HPDE6-E6E7 (cell line): ENCODE data around the gene MAX.
"Not testable (repeated sequence)": the region's sequence is repeated elsewhere in the genome, so short reads cannot be mapped to it uniquely, and the experiment has no call there.

ENCODE experiments used
- DNase-seq: peaks from one replicate; pipeline ENCODE4 v3.0.0; 2011; ENCODE audit warnings: missing footprints; ENCODE audit errors: extremely low spot score

Gene MAX

DNA sequence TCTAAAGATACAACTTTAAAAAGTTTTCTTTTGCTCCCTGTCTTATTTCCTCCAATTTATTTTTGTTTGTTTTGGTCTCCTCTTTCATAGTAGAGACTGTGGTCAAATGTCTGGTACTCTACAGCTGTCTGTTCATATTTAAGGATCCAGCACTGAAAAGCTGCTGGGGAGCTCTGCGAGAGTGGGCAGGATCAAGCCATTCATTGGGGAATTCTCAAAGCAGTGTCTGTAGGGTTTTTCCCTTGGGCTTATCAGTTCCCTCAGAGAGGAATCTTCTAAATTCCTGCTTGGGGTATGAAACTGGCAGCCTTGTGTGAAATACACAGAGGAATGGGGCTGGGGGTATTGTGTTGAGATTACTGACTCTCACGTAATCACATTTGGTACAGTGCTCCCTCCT is 63.4 kb downstream of the MAX start:
- DNase-seq = no peak

DNA sequence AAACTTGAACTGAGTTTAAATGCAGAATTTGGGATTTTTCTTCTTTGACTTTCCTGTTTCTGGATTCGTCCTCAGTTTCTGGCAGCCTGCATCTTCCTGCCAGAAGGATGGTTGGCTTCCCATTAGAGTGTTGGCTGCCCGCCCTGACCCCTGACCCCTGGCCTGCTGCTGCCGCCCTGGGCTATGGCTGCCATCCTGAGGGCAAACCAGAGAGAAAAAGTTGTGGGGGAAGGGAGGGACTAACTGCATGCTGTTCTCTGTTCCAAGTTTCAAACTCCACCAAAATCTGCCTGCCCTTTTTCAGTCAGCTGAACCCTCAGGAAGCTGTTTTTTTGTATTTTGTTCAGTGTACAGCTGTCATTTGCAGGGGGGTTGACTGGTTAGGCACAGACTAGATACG is 67.3 kb downstream of the MAX start:
- DNase-seq = no peak

DNA sequence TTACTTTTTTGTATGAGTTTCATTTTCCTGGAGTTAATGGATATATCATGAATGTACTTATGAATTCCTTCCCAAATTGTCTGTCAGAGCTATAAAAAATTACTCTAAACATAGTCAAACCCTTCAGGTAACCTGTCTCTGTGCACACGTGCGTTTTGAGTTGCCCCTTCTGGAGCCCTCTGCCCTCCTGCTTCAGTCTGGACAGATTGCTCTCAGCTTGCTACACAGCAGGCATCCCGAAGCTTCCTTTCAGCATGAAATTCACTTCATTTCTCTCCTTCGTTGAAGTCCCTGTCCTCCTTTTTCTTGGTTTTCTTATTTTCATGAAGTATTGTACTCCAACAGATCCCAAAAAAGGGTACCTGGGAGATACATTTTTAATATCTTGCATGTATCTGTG is 68.3 kb downstream of the MAX start:
- no peak for DNase-seq

DNA sequence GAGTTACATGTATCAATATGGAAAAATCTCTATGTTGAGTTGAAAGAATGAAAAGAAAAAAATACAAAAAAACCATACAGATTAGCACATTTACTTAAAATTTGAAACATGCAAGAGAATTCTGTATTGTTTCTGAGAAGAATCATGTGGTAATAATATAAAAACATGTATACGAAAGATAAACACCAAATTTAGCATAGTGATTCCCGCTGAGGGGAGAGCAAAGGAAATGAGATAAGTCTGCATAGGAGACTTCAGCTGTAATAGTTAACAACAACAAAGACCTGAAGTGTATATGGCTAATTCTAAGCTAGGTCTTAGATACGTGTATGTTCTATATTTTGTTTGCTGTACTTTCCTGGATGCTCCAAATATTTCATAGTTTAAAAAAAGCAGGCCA is 69.1 kb downstream of the MAX start:
- no peak for DNase-seq

DNA sequence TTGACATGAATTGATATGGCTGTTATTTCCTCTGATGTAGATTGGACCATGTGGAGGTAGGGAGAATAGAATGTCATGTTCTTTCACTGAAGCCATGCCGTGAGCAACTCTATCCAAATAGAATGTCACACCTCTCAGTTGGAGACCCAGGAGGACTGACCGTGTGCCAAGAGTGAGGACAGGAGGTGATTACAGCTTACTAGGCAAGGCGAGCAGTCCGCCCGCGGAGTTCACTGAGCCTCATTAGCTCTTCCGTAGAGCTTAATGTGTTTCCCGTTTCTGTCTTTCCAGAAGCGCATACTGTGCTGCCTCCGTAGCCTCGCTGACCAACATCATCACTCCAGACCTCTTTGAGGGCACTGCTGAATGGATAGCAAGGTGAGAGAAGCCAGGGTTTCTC is 70.0 kb downstream of the MAX start:
- no peak for DNase-seq

DNA sequence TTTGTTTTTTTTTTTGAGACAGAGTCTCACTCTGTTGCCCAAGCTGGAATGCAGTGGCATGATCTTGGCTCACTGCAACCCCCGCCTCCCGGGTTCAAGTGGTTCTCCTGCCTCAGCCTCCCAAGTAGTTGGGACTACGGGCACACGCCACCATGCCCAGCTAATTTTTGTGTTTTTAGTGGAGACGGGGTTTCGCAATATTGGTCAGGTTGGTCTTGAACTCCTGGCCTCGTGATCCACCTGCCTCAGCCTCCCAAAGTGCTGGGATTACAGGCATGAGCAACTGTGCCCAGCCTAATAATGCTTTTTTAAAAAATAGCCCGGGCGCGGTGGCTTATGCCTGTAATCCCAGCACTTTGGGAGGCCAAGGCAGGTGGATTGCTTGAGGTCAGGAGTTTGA is 71.0 kb downstream of the MAX start:
- DNase-seq = not testable (repeated sequence)

DNA sequence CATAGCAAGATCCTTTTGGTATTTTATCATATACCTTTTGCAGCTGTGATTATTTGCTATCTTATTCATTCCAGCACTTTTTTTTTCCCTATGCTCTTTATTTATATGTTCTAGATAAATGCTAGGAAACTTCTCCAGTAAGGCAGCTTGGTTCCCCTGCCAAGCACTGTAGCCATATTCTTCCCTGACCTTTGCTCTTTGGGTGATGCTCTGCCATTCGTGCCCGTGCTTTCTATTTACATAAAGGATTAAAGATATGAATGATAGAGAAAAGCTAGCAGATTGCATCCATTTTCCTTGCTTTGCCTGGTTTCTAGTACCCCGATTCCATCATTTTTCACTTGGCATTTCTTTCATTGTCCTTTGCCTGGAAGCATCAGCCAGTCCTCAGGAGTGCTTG is 73.4 kb downstream of the MAX start:
- no peak for DNase-seq

DNA sequence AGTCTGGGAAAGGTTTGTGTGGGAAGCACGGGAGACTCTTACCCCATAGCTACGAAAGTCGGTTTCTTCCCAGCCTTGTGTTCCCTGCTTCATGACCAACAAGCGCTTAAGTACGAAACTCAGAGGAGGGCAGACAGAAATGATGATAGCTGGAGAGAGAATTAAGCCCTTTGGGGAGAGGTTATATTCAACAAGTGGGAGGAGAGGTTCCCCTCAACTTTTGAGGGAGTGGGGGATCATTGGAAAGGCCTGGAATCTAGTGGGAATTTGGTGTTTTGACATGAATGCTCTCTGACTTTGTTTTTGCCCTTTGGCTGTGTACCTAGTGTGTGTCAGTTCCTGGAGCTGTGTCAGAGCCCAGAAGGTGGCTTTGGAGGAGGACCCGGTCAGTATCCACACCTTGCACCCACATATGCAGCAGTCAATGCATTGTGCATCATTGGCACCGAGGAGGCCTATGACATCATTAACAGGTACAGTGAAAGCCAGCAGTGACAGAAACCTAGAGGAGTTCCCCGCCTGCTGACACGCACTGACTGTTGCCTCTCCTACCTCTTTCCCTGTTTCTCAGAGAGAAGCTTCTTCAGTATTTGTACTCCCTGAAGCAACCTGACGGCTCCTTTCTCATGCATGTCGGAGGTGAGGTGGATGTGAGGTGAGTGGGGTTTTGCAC is 75.1 kb downstream of the MAX start:
- no peak for DNase-seq

DNA sequence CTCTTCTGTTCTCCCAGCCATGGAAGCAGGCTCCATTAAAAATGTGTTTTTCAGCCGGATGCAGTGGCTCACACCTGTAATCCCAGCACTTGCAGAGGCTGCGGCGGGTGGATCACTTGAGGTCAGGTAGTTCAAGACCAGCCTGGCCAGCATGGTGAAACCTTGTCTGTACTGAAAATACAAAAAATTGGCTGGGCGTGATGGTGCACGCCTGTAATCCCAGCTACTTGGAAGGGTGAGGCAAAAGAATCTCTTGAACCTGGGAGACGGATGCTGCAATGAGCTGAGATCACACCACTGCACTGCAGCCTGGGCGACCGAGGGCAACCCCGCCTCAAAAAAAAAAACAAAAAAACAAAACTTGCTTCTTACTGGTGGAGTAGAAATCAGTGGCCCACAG is 75.8 kb downstream of the MAX start:
- no peak for DNase-seq

DNA sequence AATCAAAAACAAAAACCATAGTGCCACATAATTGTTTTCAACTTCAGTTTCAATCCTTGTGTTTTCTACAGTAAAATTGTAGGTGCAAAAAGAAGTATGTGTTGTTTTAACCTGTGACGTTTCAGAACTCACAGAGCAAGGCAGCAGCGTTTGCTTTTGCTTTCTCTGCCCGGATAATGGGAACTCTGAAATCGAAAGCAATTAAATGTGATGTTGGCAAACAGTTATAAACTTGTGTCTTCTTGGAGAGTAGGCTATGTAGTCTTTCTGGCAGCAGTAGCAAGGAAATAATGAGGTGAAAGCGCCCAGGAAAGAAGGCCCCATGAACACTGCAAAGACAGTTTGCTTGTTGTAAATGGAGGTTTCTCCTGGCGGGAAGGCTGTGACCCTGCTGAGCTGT is 76.5 kb downstream of the MAX start:
- no peak for DNase-seq
